OCI-M1 (cell line): Measurements from ENCODE around the gene ADK.
A peak's percentile ranks its signal among the peaks of the same experiment; 100 is the strongest.
"Not testable (repeated sequence)": the region's sequence is repeated elsewhere in the genome, so short reads cannot be mapped to it uniquely, and the experiment has no call there.

Source experiments
- DNase-seq: peaks from one replicate; lab custom pipeline; 2025; lab: John Stamatoyannopoulos, UW

Gene ADK

DNA sequence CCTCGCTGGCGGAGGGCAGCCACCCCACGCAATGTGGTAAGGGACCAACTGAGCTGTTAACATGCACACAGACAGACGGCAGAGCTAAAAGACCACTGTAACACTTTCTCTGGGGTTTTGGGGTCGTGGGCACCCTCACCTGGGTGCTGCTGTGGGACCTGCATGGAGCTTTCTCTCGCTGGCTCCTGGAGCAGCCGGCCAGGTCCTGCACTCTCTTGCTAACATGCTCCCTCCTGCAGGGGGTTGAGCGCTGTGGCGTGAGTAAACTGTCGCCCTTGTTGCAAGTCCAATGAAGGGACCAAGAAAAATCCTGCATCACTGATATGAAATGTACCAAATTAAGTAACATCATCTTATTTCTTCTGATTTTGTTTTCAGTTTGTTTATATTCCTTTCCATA lies 92.0 kb downstream of the ADK start:
- no peak for DNase-seq

DNA sequence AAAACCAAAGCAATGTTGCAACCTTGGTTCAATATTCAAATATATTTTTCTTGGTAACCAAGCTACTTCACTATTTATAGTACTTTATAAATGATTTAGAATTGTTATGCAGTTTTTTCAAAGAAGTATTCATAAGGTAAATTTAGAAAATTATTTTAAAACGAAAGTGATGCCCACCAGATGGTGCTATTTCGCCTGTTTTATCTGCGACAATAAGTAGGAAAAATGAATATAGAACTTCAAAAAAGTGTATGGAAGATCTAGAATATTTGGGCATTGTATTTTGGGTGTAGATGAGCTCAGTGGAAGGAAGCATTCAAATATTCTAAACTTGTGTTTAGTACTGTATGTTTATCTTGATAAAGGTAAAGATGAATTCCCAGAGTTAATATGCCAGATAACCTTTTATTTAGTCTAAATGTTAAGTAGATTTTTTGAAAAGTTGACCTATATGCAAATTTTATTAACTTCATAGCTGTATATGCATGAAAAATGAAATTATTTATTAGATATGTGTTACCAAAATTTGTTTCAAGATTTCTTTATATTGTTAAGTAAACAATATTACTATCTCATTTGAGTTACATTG lies 93.2 kb downstream of the ADK start:
- peak; percentile 83 for DNase-seq

- no peak for DNase-seq
Observed at GRCh38 chr10:74244807-74245206, 93.8 kb downstream of the ADK start.

DNA sequence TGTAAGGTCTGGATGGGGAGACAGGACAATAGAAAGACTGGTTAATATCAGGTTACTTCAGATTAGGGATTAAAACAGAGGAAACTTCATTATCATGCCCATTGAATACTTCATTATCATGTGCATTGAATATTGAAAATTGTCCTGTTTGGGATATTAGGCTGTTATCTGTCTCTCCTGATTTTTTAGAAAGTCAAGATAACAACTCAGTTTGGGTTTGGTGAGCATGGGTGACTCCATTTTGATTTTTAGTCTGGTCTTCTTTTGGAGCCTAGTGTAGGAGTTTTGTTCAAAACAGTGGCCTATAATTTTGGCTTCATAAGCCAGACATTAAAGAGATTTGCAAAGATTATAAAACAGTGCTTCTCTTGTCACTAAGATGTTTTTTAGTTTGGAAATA lies 95.5 kb downstream of the ADK start:
- DNase-seq = no peak

DNA sequence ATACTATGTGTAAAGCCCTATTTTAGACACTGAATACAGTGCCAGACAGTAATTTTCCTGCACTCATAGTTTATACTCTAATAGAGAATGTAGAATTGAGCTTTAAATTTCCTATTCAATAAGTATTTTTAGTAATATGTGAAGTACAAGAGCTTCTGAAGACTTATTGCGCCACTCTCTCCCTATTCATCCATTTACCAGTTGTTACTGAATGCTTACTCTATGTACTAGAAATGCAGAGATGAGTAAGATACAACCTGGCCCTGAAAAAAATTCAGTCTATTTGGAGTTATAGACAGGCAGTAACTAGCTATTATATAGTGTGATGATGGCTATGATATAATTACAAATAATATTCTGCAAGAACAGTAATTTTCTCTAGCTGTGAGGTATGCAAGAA lies 98.8 kb downstream of the ADK start:
- no peak for DNase-seq

- DNase-seq = no peak
Observed at GRCh38 chr10:74255214-74255613, 104.2 kb downstream of the ADK start.

GRCh38 chr10:74255888-74256357 lies 104.9 kb downstream of the ADK start:
- peak; percentile 32 for DNase-seq

DNA sequence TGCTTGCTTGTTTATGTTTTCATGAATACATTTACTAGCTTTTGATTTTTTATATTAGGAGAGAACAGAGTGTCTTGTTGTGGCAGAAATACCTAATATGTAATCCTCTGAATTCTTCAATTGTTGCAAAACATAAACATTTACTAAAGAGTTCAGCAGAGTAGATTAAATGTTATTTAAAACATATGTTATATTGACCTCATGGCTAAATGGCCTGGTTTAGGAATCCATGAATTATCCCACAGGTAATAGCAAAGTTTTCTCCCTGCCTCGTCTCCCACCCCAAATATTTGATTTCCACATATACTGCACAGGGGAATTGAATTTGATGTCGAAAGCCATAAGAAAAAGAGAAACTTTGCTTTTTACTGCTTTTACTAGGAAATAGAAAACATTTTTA lies 111.8 kb downstream of the ADK start:
- no peak for DNase-seq

- no peak for DNase-seq
Observed at GRCh38 chr10:74263996-74264395, 113.0 kb downstream of the ADK start.

- DNase-seq = no peak
Observed at GRCh38 chr10:74272288-74272687, 121.3 kb downstream of the ADK start.

DNA sequence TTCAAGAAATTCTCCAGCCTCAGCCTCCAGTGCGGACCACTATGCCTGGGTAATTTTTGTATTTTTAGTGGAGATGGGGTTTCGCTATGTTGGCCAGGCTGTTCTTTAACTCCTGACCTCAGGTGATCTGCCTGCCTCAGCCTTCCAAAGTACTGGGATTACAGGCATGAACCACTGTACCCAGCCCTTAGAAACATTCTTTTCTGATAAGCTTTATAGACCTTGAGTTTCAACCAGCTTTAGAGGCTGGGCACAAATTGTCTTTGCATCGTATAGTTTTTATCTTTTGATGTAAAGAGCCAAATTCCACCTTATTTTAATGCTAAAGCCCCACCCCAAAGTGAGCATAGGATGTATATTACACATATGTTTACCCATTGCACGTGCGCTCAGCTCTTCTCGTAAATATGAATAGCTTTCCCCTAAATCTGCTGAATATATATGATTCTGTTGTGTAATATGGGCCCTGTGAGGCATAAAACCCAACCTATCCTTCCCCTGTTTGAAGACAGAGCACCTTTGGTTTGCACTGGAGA lies 124.8 kb downstream of the ADK start:
- DNase-seq = no peak

DNA sequence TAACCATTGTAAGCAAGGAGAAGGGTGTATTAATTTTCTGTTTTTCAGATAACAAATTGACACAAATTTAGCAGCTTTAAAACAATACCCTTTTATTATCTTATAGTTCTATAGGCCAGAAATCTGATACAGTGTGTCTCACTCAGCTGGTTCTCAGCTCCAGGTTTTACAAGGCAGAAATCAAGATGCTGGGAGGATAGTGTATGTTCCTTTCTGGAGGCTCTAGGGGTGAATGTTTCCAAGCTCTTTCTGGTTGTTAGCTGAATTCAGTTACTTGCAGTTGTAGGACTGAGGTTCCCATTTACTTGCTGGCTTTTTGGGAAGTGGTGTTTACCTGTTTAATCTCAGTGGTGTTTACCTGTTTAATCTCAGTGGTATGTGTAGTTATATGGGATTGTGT lies 125.4 kb downstream of the ADK start:
- no peak for DNase-seq

DNA sequence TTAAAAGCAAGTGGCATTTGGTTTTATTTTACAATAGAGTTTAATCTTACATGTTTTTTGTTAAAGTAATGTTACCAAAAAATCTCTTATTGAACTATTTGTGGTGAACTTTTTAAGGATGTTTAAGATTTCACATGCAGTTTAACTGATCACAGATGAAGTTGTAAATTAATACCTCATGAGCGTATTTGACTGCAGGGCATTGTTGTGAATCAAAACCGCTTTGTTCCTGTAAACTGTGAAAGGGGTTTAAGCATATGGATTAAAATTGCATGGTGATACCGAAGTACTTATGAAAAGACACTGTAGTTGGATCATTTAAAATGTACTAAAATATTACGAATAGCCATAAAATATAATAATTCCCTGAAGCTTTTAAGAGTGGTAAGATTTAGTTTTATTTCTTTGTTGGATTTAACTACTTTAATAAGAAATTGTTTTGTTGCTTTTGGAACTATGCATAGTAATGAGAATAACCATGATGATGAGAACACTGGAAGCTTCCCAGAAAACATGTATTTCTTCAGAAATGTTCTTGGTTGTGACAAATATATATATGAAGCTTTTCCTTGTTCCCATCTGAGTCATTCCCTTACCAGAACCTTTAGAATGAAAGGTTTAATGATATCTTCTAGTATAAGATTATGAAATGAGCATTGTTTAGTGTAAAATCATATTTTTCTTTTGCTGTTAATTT lies 131.3 kb downstream of the ADK start:
- no peak for DNase-seq

GRCh38 chr10:74282848-74283210 lies 131.8 kb downstream of the ADK start:
- DNase-seq = no peak

GRCh38 chr10:74289188-74289587 lies 138.2 kb downstream of the ADK start:
- DNase-seq = no peak

DNA sequence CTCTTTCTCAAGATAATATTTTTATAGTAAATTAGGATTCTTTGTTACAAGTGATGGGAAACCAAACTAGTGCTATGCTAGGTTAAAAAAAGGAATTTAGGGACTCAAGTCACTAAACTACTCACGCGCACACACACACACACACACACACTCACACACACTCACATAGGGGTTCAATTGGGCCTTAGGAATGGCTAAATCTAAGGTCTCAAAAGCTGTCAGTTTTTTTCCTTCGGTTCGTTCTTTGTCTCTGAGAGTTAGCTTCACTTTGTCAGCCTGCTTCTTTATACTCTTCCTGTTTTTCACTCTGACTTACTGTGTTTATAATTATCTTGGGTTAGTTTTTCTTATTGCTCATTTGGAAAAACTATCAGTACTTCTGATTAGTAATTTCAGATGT lies 138.9 kb downstream of the ADK start:
- no peak for DNase-seq

GRCh38 chr10:74290708-74291107 lies 139.7 kb downstream of the ADK start:
- DNase-seq = no peak

GRCh38 chr10:74292871-74293427 lies 141.9 kb downstream of the ADK start:
- DNase-seq = no peak

DNA sequence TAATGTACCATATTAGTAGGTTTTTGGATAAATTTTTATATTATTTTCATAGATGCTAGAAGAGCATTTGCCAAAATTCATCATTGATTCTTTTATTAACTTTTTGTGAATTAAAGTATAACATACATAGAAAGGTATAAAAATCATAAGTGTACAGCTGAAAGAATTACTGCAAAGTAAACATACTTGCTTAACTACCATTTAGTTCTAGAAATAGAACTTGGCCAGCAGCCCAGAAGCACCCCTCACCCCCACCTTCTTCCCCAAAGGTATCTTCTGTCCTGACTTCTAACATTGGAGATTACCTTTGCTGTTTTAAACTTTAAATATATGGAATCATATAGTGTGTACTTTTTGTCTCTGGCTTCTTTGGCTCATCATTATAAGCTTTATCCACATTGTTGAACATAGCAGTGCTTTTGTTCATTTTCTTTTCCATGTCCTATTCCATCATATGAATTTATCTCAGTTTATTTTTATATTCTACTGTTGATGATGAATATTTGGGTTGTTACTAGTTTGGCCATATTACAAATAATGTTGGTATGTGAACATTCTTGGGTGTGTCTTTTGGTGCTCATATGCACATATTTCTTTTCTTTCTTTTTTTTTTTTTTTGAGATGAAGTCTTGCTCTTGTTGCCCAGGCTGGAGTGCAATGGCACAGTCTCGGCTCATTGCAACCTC lies 142.8 kb downstream of the ADK start:
- DNase-seq = peak; percentile 13

GRCh38 chr10:74297389-74298080 lies 146.5 kb downstream of the ADK start:
- no peak for DNase-seq

DNA sequence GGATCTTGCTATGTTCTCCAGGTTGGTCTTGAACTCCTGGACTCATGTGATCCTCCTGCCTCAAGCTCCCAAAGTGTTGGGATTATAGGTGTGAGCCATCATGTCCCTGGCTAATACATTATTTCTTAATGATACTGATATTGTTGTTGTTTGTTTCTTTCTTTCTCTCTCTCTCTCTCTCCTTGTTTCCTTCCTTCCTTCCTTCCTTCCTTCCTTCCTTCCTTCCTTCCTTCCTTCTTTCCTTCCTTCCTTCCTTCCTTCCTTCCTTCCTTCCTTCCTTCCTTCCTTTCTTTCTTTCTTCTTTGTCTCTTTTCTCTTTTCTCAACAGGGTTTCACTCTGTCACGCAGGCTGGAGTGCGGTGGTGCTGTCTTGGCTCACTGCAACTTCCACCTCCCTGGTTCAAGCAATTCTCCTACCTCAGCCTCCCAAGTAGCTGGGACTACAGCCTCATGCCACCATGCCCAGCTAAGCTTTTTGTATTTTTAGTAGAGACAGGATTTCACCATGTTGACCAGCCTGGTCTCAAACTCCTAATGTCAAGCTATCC lies 149.1 kb downstream of the ADK start:
- not testable (repeated sequence) for DNase-seq

DNA sequence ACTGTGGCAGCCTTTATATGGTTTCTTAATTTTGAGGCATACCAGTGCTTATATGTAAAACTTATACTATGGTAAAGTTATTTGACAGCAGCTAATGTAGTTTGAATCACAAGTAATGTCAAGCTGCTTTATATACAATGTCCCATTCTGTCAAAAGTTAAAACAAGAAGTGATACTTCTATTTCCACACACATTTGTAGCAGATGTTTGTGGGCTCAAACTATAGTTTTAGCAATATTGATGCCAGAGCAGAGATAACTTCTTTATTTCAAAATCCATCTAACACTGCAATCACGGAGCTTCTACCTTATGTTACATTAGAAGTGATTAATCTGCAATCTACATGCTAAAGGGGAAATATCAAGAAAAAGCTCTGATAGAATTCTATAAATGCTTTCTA lies 149.6 kb downstream of the ADK start:
- no peak for DNase-seq
